ENCODE results near the gene OR2B2. TPM values are rescaled to one million over a fixed set of nuclear protein-coding genes. Genes with fewer than 3 reads are reported as not detected.

Gene OR2B2
- total RNA-seq, 2 experiments from 2014 or later = not detected

GRCh38 chr6:27864906-27865849, 47.0 kb downstream of the OR2B2 start:
- H3K27me3 ChIP-seq (ENCODE audit: control insufficient read depth in 1 of 2, insufficient read depth in 2 of 2, low read length in 2 of 2) = no peaks in the 10 kb centered on the region
- no peaks in the 10 kb centered on the region for H3K9me3 Mint-ChIP-seq
- TF ChIP-seq, protein P1, sequence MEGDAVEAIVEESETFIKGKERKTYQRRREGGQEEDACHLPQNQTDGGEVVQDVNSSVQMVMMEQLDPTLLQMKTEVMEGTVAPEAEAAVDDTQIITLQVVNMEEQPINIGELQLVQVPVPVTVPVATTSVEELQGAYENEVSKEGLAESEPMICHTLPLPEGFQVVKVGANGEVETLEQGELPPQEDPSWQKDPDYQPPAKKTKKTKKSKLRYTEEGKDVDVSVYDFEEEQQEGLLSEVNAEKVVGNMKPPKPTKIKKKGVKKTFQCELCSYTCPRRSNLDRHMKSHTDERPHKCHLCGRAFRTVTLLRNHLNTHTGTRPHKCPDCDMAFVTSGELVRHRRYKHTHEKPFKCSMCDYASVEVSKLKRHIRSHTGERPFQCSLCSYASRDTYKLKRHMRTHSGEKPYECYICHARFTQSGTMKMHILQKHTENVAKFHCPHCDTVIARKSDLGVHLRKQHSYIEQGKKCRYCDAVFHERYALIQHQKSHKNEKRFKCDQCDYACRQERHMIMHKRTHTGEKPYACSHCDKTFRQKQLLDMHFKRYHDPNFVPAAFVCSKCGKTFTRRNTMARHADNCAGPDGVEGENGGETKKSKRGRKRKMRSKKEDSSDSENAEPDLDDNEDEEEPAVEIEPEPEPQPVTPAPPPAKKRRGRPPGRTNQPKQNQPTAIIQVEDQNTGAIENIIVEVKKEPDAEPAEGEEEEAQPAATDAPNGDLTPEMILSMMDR (IDR thresholded peaks at IDR 0.05) = no peak
- peaks cover 3% of the 10 kb centered on the region for H3K27me3 Mint-ChIP-seq
- H3K27ac ChIP-seq (ENCODE audit: low read depth in 1 of 2, low read length in 2 of 2) = peak overlapping the region; percentile 54 to 78
- peaks cover 38% of the 10 kb centered on the region for H3K4me1 ChIP-seq (ENCODE audit: insufficient read depth, low read length)
- CTCF ChIA-PET = interaction anchor here (1.0 to 6.6 kb wide), 15 partner anchors 9 to 1839 kb away, joined by 3 to 50 read pairs (median 6); partner anchors contain the start of genes ABT1 and POM121L2
- H3K4me1 Mint-ChIP-seq (ENCODE audit: low read depth) = peaks cover 41% of the 10 kb centered on the region
- ATAC-seq (ENCODE audit: poor library complexity) (peak; percentile 83), DNase-seq (peak in 13 of 14 experiments; percentile 35 to 97 (median 61))
- H3K9me3 ChIP-seq (ENCODE audit: control insufficient read depth in 1 of 2, insufficient read depth in 1 of 2, low read length in 2 of 2) = peaks cover 0 to 8% of the 10 kb centered on the region in 2 experiments
- H3K36me3 ChIP-seq (ENCODE audit: insufficient read depth, low read length) = no peaks in the 10 kb centered on the region
- H3K4me3 ChIP-seq (ENCODE audit: low read length) = peak overlapping the region; percentile 59
- peak overlapping the region; percentile 93 for H3K27ac Mint-ChIP-seq
- H3K4me3 Mint-ChIP-seq = peak overlapping the region; percentile 100
- POLR2A ChIA-PET = interaction anchor here (0.6 to 16.5 kb wide), 54 partner anchors 7 to 1903 kb away, joined by 3 to 1427 read pairs (median 6); partner anchors contain the start of genes TRIM38 and ZNF184
- intact Hi-C loops (cut with DNase I, micrococcal nuclease) = loop anchor here (1.0 to 5.0 kb wide), 2 partner anchors 27 to 37 kb away; a partner anchor contains a TSS
- H3K36me3 Mint-ChIP-seq (ENCODE audit: low read depth) = peaks cover 16% of the 10 kb centered on the region

- intact Hi-C loops (cut with DNase I, micrococcal nuclease) = loop anchor here in 1 of 2 experiments (2.0 kb wide), 2 partner anchors 17 to 25 kb away; a partner anchor contains a TSS
- ATAC-seq (ENCODE audit: poor library complexity) (no peak), DNase-seq (peak in 4 of 14 experiments; percentile 17 to 53 (median 45))
- Histone ChIP-seq H3K9me3 (ENCODE audit: control insufficient read depth in 1 of 2, insufficient read depth in 1 of 2, low read length in 2 of 2) (peaks cover 0 to 8% of the 10 kb centered on the region in 2 experiments), H3K27ac (ENCODE audit: low read depth in 1 of 2, low read length in 2 of 2) (peak overlapping the region; percentile 54 to 78), H3K27me3 (ENCODE audit: control insufficient read depth in 1 of 2, insufficient read depth in 2 of 2, low read length in 2 of 2) (no peaks in the 10 kb centered on the region), H3K4me1 (ENCODE audit: insufficient read depth, low read length) (peaks cover 38% of the 10 kb centered on the region), H3K4me3 (ENCODE audit: low read length) (peak overlapping the region; percentile 59), H3K36me3 (ENCODE audit: insufficient read depth, low read length) (no peaks in the 10 kb centered on the region)
- CTCF ChIA-PET = interaction anchor here (0.6 to 6.6 kb wide), 13 partner anchors 10 to 1268 kb away, joined by 3 to 50 read pairs (median 6); partner anchors contain the start of genes ABT1 and POM121L2
- peak overlapping the region; percentile 100 for H3K4me3 Mint-ChIP-seq
- peak overlapping the region; percentile 93 for H3K27ac Mint-ChIP-seq
- POLR2A ChIA-PET = interaction anchor here (0.6 to 16.5 kb wide), 42 partner anchors 8 to 1902 kb away, joined by 3 to 1427 read pairs (median 6); partner anchors contain the start of gene TRIM38
- no peaks in the 10 kb centered on the region for H3K9me3 Mint-ChIP-seq
- TF ChIP-seq, protein P1 (IDR thresholded peaks at IDR 0.05) = no peak
- peaks cover 41% of the 10 kb centered on the region for H3K4me1 Mint-ChIP-seq (ENCODE audit: low read depth)
- H3K36me3 Mint-ChIP-seq (ENCODE audit: low read depth) = peaks cover 16% of the 10 kb centered on the region
- H3K27me3 Mint-ChIP-seq = peaks cover 3% of the 10 kb centered on the region
Observed at GRCh38 chr6:27863962-27864905, 48.0 kb downstream of the OR2B2 start.

All from CD4-positive, alpha-beta T cell (primary cell).